Cardiac muscle cell (in vitro differentiated cells and primary cell): ENCODE results near the gene CCDC28A. TPM values are rescaled to one million over a fixed set of nuclear protein-coding genes. Genes with fewer than 3 reads are reported as not detected.
"Not testable (repeated sequence)": the region's sequence is repeated elsewhere in the genome, so short reads cannot be mapped to it uniquely, and the experiment has no call there.

Experiments used
- DNase-seq, 2 donors: peaks; one replicate each; pipeline versions ENCODE4 v3.0.0 to v3.0.0-alpha.2; 2010 to 2017; ENCODE audit warnings: low read depth in 1 of 2, low spot score in 1 of 2
- H3K27ac ChIP-seq: fragments of 200-600 bp; sonication (generic); 2 replicates; pipeline ENCODE4 v1.5.1; 2016
- H3K27me3 ChIP-seq: fragments of 200-600 bp; sonication (generic); 2 replicates; pipeline ENCODE4 v1.6.0; 2016; ENCODE audit warnings: control low read depth
- H3K36me3 ChIP-seq: fragments of 200-600 bp; sonication (generic); 2 replicates; pipeline ENCODE4 v1.5.1; 2016; ENCODE audit warnings: control low read depth
- H3K4me1 ChIP-seq: fragments of 200-600 bp; sonication (generic); 2 replicates; pipeline ENCODE4 v1.8.1; 2017; ENCODE audit warnings: low read depth, mild to moderate bottlenecking, mixed run types
- H3K4me3 ChIP-seq: fragments of 200-600 bp; sonication (generic); 2 replicates; pipeline ENCODE4 v1.5.1; 2016; ENCODE audit warnings: mild to moderate bottlenecking
- H3K9me3 ChIP-seq: fragments of 200-600 bp; sonication (generic); 2 replicates; pipeline ENCODE4 v1.5.1; 2017; ENCODE audit warnings: low read depth, mild to moderate bottlenecking, control low read depth
- polyA plus RNA-seq: library from polyadenylated mRNA; unstranded; fragments of >200 nt; fragmentation: Nextera tagmentation; extraction: Ambion mirVana; gene quantifications from 2 replicates; pipeline ENCODE4 v1.2.1, GENCODE V29; 2016
- total RNA-seq: library from RNA; depleted of rRNA; stranded (reverse); fragments of >200 nt; gene quantifications from 2 replicates; pipeline ENCODE4 v1.2.3, GENCODE V29; 2016
- TF ChIP-seq, protein P1 (sequence below): IDR thresholded peaks from 2 replicates; pipeline ENCODE4 v1.5.1; 2012; ENCODE audit warnings: low read depth, mild to moderate bottlenecking, low read length

CCDC28A gene
- total and polyA plus RNA-seq, 2 experiments from 2014 or later, result 6.3 to 15.2 TPM

DNA sequence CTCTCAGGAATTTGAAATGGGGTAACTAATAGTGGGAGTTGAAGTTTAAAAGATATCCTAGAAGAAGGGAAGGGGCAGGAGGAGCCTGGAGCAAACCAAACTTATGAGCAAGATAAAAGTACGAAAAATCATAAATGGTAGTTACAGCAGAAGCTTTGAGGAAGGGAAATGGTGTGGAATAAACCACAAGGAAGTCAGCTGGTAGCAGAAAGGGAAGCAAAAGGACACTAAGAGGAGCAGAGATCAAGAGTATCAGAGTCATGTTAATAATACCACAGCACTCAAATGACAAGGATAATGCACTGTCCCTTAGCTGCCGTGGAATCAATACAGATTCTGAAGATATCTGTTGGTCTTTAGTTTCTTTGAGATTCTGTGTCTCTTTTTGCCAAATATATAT is 44.9 kb upstream of the CCDC28A start:
- Histone ChIP-seq H3K4me1 (no peaks in the 10 kb centered on the region), H3K4me3 (no peak overlapping the region), H3K27ac (no peak overlapping the region), H3K9me3 (no peaks in the 10 kb centered on the region), H3K36me3 (no peaks in the 10 kb centered on the region), H3K27me3 (no peaks in the 10 kb centered on the region)
- DNase-seq, result no peak
- TF ChIP-seq, protein P1, sequence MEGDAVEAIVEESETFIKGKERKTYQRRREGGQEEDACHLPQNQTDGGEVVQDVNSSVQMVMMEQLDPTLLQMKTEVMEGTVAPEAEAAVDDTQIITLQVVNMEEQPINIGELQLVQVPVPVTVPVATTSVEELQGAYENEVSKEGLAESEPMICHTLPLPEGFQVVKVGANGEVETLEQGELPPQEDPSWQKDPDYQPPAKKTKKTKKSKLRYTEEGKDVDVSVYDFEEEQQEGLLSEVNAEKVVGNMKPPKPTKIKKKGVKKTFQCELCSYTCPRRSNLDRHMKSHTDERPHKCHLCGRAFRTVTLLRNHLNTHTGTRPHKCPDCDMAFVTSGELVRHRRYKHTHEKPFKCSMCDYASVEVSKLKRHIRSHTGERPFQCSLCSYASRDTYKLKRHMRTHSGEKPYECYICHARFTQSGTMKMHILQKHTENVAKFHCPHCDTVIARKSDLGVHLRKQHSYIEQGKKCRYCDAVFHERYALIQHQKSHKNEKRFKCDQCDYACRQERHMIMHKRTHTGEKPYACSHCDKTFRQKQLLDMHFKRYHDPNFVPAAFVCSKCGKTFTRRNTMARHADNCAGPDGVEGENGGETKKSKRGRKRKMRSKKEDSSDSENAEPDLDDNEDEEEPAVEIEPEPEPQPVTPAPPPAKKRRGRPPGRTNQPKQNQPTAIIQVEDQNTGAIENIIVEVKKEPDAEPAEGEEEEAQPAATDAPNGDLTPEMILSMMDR, result no peak

DNA sequence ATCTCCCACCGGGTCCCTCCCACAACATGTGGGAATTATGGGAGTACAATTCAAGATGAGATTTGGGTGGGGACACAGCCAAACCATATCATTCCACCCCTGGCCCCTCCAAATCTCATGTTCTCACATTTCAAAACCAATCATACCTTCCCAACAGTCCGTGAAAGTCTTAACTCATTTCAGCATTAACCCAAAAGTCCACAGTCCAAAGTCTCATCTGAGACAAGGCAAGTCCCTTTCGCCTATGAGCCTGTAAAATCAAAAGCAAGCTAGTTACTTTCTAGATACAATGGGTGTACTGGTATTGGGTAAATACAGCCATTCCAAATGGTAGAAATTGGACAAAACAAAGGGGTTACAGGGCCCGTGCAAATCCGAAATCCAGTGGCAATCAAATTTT is 43.5 kb upstream of the CCDC28A start:
- not testable (repeated sequence) for H3K36me3 ChIP-seq, H3K4me1 ChIP-seq, H3K9me3 ChIP-seq, H3K27ac ChIP-seq, H3K27me3 ChIP-seq, H3K4me3 ChIP-seq, DNase-seq

DNA sequence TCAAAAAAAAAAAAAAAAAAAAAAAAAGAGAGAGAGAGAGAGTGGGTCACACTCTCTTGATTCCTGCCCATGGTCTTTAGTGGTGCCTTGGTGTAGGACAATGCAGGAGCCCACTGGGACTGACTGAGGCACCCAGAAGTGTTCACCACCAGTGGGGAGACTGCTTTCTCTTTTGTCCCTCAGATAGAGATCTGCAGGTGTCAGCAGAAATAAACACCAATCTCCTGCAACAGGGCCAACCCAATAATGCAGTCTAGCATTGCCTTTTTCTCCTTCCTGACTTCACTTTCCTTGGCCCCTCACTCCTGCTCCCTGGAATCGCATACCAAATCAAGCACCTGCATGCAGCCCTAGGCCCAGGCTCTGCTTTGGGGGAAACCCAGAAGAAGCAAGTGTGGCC is 39.0 kb upstream of the CCDC28A start:
- Histone ChIP-seq H3K9me3 (no peaks in the 10 kb centered on the region), H3K36me3 (no peaks in the 10 kb centered on the region), H3K27me3 (no peaks in the 10 kb centered on the region), H3K4me1 (no peaks in the 10 kb centered on the region), H3K4me3 (no peak overlapping the region), H3K27ac (no peak overlapping the region)
- TF ChIP-seq, protein P1, result no peak
- DNase-seq, result no peak

DNA sequence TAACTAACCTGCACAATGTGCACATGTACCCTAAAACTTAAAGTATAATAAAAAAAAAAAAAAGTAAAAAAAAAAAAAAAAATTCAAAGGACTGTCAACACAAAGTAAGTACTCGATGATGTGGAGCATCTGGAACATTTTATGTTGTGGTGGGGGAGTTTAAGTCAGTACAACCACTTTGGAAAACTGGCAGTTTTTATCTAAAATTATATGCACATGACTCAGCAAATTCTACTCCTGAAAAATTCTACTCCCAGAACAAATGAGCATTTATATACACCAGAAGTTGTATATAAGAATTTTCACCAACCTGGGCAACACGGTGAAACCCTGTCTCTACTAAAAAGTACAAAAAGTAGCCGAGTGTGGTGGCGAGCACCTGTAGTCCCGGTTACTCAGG is 36.9 kb upstream of the CCDC28A start:
- Histone ChIP-seq H3K4me1 (no peaks in the 10 kb centered on the region), H3K36me3 (no peaks in the 10 kb centered on the region), H3K27ac (no peak overlapping the region), H3K27me3 (no peaks in the 10 kb centered on the region), H3K4me3 (no peak overlapping the region), H3K9me3 (no peaks in the 10 kb centered on the region)
- TF ChIP-seq, protein P1, result no peak
- peak in 1 of 2 donors; percentile 42 for DNase-seq

DNA sequence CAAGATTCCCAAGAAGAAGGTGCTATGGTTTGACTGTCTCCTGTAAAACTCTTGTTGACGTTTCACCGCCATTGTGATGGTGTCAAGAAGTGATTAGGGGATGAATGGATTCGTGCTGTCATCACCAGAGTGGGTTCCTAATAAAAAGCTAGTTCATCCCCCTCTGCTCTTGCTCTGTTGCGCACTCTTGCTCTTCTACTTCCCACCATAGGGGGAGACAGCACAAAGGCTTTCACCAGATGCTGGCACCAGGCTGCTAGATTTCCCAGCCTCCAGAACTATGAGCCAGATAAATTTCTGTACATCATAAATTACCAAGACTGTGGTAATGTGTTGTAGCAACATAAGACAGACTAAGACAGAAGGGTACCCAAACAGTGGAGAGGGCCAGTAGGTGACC is 21.6 kb upstream of the CCDC28A start:
- H3K36me3 ChIP-seq, result no peaks in the 10 kb centered on the region
- H3K4me3 ChIP-seq, result no peak overlapping the region
- H3K27ac ChIP-seq, result no peak overlapping the region
- no peaks in the 10 kb centered on the region for H3K9me3 ChIP-seq
- H3K27me3 ChIP-seq, result no peaks in the 10 kb centered on the region
- TF ChIP-seq, protein P1, result peak; percentile 8
- H3K4me1 ChIP-seq, result no peaks in the 10 kb centered on the region
- DNase-seq, result no peak

- no peak overlapping the region for H3K4me3 ChIP-seq
- no peaks in the 10 kb centered on the region for H3K27me3 ChIP-seq
- H3K36me3 ChIP-seq, result no peaks in the 10 kb centered on the region
- no peaks in the 10 kb centered on the region for H3K9me3 ChIP-seq
- TF ChIP-seq, protein P1, result no peak
- H3K4me1 ChIP-seq, result no peaks in the 10 kb centered on the region
- H3K27ac ChIP-seq, result no peak overlapping the region
- peak in 1 of 2 donors; percentile 75 for DNase-seq
These were observed 16.4 kb upstream of the CCDC28A start for GRCh38 chr6:138757136-138757535.
